GM12801 (cell line): Measurements from ENCODE around the gene TBX1.

ENCODE experiments used
- TF ChIP-seq, protein P1 (sequence below): IDR thresholded peaks from one replicate; pipeline ENCODE4 v1.5.1; 2011; ENCODE audit warnings: control low read depth; ENCODE audit not compliant: insufficient read length; ENCODE audit errors: extremely low read depth

TBX1 gene

DNA sequence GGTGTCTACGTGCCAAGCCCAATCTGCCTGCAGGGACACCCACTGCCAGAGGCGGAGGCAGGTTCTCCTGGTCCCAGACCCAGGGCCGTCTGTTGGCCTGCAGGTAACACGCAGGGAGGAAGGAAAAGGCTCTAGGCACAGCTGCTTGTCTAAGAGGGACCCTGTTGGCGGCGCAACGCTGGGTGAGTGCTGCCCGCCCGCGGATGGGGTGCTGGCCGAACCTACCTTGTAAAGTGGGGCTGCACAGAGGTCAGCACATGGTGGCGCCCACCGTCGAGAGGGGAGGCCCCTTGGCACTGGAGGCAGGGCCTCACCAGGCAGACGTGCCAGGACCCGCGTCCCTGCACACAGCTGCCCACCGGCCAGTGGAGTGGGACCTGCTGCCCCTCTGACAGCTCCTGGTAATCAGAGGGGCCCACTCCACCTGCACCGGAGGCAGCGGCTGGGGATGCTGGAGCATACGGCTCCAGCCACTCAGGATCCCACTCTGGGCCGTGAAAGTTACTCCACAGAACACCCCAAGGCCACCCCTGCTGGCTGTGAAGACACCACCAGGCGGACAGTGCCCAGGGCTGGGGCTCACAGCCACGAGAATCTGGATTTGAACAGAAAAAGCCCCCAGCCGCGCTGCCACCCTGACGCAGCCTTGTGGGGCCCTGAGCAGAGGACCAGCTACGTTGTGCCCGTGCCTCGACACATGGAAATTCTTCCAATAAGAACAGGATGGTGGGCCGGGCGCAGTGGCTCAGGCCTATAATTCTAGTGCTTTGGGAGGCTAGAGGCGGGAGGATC lies 24.0 kb downstream of the TBX1 start:
- TF ChIP-seq, protein P1, sequence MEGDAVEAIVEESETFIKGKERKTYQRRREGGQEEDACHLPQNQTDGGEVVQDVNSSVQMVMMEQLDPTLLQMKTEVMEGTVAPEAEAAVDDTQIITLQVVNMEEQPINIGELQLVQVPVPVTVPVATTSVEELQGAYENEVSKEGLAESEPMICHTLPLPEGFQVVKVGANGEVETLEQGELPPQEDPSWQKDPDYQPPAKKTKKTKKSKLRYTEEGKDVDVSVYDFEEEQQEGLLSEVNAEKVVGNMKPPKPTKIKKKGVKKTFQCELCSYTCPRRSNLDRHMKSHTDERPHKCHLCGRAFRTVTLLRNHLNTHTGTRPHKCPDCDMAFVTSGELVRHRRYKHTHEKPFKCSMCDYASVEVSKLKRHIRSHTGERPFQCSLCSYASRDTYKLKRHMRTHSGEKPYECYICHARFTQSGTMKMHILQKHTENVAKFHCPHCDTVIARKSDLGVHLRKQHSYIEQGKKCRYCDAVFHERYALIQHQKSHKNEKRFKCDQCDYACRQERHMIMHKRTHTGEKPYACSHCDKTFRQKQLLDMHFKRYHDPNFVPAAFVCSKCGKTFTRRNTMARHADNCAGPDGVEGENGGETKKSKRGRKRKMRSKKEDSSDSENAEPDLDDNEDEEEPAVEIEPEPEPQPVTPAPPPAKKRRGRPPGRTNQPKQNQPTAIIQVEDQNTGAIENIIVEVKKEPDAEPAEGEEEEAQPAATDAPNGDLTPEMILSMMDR: no peak

DNA sequence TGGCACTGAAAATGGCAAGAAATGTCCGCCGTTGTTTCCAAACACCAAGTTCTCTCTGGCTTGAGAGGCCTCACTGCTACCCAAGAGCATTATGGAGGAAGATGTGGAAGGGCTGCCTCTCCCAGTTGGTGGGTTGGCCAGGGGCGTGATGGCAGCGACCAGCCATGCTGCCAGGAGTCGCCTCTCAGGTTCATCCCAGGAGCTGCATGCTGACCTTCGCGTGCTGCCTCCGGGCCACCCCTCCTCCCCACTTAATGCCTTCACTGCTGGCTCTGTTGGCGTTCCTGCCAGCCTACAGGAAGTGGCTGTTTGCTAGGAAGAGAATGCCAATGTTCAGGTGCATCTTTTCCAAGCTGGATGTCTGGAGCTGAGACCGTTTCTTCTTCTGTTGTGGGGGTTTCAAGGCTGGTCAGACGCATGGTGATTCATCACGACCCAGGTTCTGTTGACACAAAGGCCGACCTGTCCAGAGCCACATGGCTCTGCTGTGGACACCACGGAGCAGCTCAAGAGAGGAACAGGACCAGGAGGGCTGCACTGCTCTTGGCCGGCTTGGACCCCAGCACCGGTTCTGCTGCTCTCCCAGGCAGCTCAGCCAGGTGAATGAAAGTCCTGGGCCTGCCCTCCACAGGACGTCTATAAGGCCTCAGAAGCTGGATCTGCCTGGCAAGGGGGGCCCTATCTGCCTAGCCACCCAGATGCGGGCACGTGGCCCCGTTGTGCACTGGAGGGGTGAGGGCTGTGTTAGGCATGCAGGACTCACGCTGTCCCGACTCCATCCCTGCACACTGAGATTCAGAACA lies 25.1 kb downstream of the TBX1 start:
- TF ChIP-seq, protein P1: no peak

DNA sequence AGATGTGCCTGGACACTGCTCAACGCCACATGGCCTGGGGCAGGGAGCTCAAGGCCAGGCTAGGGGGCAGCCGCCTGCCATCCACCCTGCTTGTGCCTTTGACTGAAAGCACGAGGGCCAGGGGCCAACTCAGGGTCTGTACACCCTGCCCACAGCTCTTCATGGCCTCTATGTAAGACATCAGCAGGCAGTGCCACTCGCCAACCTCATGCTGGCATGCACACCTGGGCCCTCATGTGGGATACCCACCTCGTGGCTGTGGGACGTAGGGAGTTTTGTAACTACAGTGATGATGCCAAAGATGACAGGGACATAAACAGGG lies 25.6 kb downstream of the TBX1 start:
- TF ChIP-seq, protein P1: no peak

DNA sequence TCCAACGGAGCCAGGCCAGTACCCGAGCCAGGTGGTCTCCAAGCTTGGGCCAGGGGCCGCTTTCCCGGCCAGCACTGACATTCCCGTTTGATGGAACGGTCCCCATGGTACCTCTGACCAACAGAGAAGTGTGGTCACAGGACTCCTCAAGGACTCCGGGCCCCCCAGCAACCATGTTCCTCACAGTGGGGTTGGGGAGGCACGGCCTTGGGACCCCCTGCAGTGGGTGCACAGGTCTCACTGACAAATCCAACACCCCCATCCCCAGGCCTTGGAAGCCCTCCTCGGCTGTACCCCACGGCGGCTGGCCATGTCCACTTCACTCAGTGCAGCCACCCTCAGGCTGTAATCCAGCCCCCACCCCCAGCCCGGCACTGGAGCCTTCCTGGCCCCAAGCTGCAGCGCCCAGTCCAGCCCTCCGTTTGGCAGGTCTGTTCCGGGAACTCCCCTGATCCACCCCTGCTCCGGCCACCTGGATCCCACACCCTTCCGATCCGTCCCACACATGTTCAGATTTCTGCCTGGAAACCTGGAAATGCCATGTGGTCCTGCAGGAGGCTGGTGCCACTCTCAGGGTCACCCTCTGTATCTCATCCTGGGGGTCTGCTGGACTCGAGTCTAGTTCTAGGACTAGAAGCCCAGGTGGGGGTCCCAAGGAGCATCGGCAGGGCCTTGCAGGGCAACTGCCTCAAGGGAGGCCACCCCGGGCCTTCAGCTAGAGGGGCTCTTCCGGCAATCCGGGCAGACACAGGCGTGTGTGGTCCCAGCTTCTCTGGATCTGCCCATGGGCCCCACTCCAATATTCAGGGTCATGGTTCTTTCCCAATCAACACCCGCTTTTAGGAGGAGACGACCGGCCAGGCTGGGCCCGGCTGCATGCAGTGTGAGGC lies 26.6 kb downstream of the TBX1 start:
- TF ChIP-seq, protein P1: no peak

DNA sequence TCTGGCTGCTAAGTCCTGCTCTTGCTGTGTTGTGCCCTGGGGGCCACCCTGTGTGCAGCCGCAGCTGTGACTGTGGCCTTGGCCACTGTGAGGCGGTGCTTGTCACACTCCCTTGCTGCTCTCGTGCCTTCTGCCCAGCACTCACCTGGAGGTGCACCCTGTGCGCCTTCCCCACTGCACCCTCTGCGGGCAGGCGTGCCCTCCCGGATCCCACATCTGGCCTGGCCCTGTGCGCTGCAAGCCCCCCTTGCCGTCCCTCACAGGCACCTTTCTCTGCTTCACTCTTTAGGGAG lies 27.2 kb downstream of the TBX1 start:
- TF ChIP-seq, protein P1: no peak

DNA sequence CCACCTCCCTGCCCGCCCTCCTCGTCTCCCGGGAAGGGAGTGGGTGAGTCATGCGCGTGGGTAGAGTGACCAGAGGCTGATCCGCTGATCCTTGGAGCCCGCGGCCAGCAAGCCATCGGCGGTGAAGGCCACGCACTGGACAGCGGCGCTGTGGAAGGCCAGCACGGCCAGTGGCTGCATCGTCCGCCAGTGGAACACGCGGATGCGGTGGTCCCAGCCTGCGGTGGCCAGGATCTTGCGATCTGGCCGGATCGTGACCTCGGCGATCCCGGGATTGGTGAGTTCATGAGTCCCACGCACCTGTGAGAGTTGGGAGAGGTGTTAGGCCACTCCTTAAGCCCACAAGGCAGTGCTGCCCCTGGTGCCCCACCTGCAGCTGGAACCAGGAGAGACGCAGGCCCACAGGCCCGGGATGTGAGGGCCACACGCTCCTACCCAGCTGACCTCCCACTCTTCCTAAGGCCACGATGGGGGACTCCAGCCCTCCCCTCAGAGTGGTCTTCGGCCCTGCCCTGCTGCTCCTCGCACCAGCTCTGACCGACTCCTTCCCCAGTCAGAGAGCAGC lies 28.2 kb downstream of the TBX1 start:
- TF ChIP-seq, protein P1: no peak

DNA sequence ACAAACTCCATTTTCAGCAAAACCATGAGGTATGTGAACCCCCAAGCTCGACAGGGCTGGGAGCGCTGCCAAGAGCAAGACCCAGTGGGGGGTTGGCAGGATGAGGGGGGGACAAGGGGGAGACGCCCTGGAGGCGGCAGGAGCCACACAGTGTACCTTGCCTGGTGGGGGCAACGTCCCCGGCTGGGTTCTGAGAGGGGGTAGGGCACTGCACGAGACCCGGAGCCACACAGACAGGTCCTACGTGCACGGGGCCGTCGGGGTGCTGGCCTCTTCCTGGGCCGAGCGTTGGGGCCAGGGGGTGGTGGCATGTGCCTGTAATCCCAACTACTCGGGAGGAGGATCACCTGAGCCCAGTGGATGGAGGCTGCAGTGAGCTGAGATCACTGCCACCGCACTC lies 28.8 kb downstream of the TBX1 start:
- TF ChIP-seq, protein P1: no peak
